ENCODE results near the gene STAG3.
"Not testable (repeated sequence)": the region's sequence is repeated elsewhere in the genome, so short reads cannot be mapped to it uniquely, and the experiment has no call there.

STAG3 gene

GRCh38 chr7:100248483-100248882, 70.8 kb downstream of the STAG3 start:
- no peak for DNase-seq

- no peak for DNase-seq
Measured at GRCh38 chr7:100257017-100257416, 79.3 kb downstream of the STAG3 start.

DNA sequence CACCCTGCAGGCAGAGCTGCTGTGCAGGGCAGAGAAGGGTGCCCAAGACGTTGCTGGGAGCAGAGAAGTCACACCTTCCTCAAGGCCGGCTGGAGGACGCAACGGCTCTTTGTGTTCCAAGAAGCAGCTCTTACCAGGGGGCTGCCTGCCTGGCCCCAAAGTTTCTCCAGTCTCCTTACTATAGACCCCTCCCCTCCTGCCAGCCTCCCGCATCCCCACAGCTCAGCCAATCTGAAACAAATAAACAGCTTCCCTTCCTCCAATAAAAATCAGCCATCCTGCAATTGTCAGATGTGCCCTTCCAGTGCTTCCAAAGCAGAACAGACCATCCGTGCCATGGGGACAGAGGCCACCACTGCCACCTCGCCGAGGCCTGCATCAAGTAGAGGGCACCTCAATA, 82.3 kb downstream of the STAG3 start:
- not testable (repeated sequence) for DNase-seq

- not testable (repeated sequence) for DNase-seq
Measured at GRCh38 chr7:100262896-100263295, 85.2 kb downstream of the STAG3 start.

All from inflammatory macrophage treated with lipopolysaccharide for 1 hour (primary cell).